A549 (cell line): ENCODE data around the gene LRP6. TPM values are rescaled to one million over a fixed set of nuclear protein-coding genes. Genes with fewer than 3 reads are reported as not detected.
A peak's percentile ranks its signal among the peaks of the same experiment; 100 is the strongest.

Experiments
- ATAC-seq, 2 experiments: fragments of 200-7000 bp in 1 of 2; fragments of >200 bp in 1 of 2; cut with Nextera tagmentation in 1 of 2; cut with Tn5 transposase in 1 of 2; 3 replicates each; pipeline versions ENCODE4 v1.8.0 to v1.9.1; 2018 to 2020; ENCODE audit warnings: mild to moderate bottlenecking in 1 of 2, moderate library complexity in 1 of 2
- CTCF ChIA-PET: fragments of 300-600 bp; sonication (Branson Sonifier 250); formaldehyde crosslinking; extraction: SDS; loops from one replicate; lab custom pipeline; 2021; ENCODE audit warnings: antibody characterized with exemption, inconsistent platforms; lab: Yijun Ruan, JAX
- POLR2A ChIA-PET: fragments of 350-600 bp; formaldehyde crosslinking; extraction: SDS; loops from one replicate; lab custom pipeline; 2021; ENCODE audit warnings: antibody characterized with exemption, inconsistent platforms; lab: Yijun Ruan, JAX
- DNase-seq, 2 experiments: peaks; one replicate each; pipeline versions ENCODE4 v3.0.0 to v3.0.0-alpha.2; 2011 to 2016; ENCODE audit warnings: low read depth in 1 of 2, low spot score in 1 of 2
- FAIRE-seq: peaks from 2 replicates; lab custom pipeline; 2011; peaks lifted over from hg19 to GRCh38; lab: Jason Lieb, UNC
- H3K27ac ChIP-seq, 2 experiments: fragments of >200 bp; sonication (Bioruptor Twin); formaldehyde crosslinking; 3 replicates each; pipeline ENCODE4 v1.5.1; 2016 to 2017
- H3K4me1 ChIP-seq: fragments of >200 bp; sonication (Bioruptor Twin); formaldehyde crosslinking; 3 replicates; pipeline ENCODE4 v1.6.1; 2016
- H3K4me2 ChIP-seq: fragments of >200 bp; sonication (Bioruptor Twin); formaldehyde crosslinking; 3 replicates; pipeline ENCODE4 v1.6.1; 2016
- H3K4me3 ChIP-seq: fragments of >200 bp; sonication (Bioruptor Twin); formaldehyde crosslinking; 3 replicates; pipeline ENCODE4 v1.5.1; 2016
- H3K9me3 ChIP-seq: fragments of >200 bp; sonication (Bioruptor Twin); formaldehyde crosslinking; 3 replicates; pipeline ENCODE4 v1.6.1; 2016
- CBX8 ChIP-seq: fragments of 200-600 bp; sonication (generic); IDR thresholded peaks from 2 replicates; pipeline ENCODE4 v1.6.1; 2016
- CHD2 ChIP-seq: fragments of 150-350 bp; IDR thresholded peaks from 2 replicates; pipeline ENCODE4 v1.6.1; 2014; ENCODE audit warnings: low read length; ENCODE audit not compliant: partially characterized antibody
- FOSL2 ChIP-seq, 2 experiments: fragments of 450-650 bp in 1 of 2; fragments of >200 bp in 1 of 2; sonication (Bioruptor Twin) in 1 of 2; formaldehyde crosslinking; IDR thresholded peaks; 2 replicates each; pipeline versions ENCODE4 v1.5.0 to v1.6.1; 2016 to 2020; ENCODE audit warnings: mild to moderate bottlenecking in 1 of 2, moderate library complexity in 1 of 2
- HEYL ChIP-seq: fragments of 250-450 bp; sonication (Bioruptor Pico); IDR thresholded peaks from 2 replicates; pipeline ENCODE4 v1.8.0; 2021; ENCODE audit warnings: mild to moderate bottlenecking, moderate library complexity
- HOXB5 ChIP-seq: fragments of 250-450 bp; sonication (Bioruptor Pico); IDR thresholded peaks from 2 replicates; pipeline ENCODE4 v1.5.0; 2020; ENCODE audit warnings: mild to moderate bottlenecking, moderate library complexity
- KDM1A ChIP-seq: fragments of 200-600 bp; sonication (generic); IDR thresholded peaks from 2 replicates; pipeline ENCODE4 v1.6.1; 2016; ENCODE audit warnings: low read depth, mild to moderate bottlenecking
- KDM5A ChIP-seq: fragments of 200-600 bp; sonication (generic); IDR thresholded peaks from 2 replicates; pipeline ENCODE4 v1.6.1; 2016; ENCODE audit warnings: antibody characterized with exemption, mild to moderate bottlenecking
- MAZ ChIP-seq: fragments of 150-350 bp; IDR thresholded peaks from 2 replicates; pipeline ENCODE4 v1.6.1; 2014; ENCODE audit warnings: antibody characterized with exemption, low read depth, low read length, borderline replicate concordance
- NR3C1 ChIP-seq: fragments of >200 bp; sonication (Bioruptor Twin); formaldehyde crosslinking; IDR thresholded peaks from 3 replicates; pipeline ENCODE4 v1.6.1; 2017
- PHF8 ChIP-seq: fragments of 200-600 bp; sonication (generic); IDR thresholded peaks from 2 replicates; pipeline ENCODE4 v1.6.1; 2016; ENCODE audit warnings: low read depth, mild to moderate bottlenecking, antibody characterized with exemption, moderate library complexity, borderline replicate concordance
- RARB ChIP-seq: fragments of 250-450 bp; sonication (Bioruptor Pico); IDR thresholded peaks from 2 replicates; pipeline ENCODE4 v1.8.0; 2021; ENCODE audit warnings: mild to moderate bottlenecking, moderate library complexity
- WGBS: methylation state at CpG from one replicate; pipeline ENCODE4 v1.1.6; 2017; ENCODE audit errors: missing lambda C conversion rate; 5-methylcytosine and 5-hydroxymethylcytosine counted together
- polyA plus RNA-seq, 4 experiments: library from polyadenylated mRNA; depleted of rRNA in 3 of 4; stranded (reverse); fragments of >200 nt; fragmentation: RNase III in 1 of 4; extraction: RNeasy Plus Mini Kit Qiagen cat#74134 plus additional on column Dnase treatment in 1 of 4; gene quantifications; 2 replicates in 3 of 4; 3 replicates in 1 of 4; pipeline ENCODE4 v1.2.3, GENCODE V29; 2011 to 2017
- TF ChIP-seq, protein P1 (sequence below): IDR thresholded peaks from 2 replicates; pipeline ENCODE4 v1.6.1; 2012
- TF ChIP-seq, protein P2 (sequence below): fragments of 250-450 bp; sonication (Bioruptor Pico); IDR thresholded peaks from 2 replicates; pipeline ENCODE4 v1.5.0; 2020; ENCODE audit warnings: low read depth, mild to moderate bottlenecking, moderate library complexity
- TF ChIP-seq, protein P3 (sequence below): fragments of >200 bp; sonication (Bioruptor Twin); formaldehyde crosslinking; IDR thresholded peaks from 2 replicates; pipeline ENCODE4 v1.6.1; 2016
- TF ChIP-seq, protein P4 (sequence below): fragments of 200-600 bp; sonication (generic); IDR thresholded peaks from 2 replicates; pipeline ENCODE4 v1.6.1; 2016; ENCODE audit warnings: antibody characterized with exemption, mild to moderate bottlenecking, moderate library complexity

The LRP6 gene
- polyA plus RNA-seq, 2 of the 4 experiments (the other 2 are of a cell fraction) = 26.6 to 50.3 TPM

DNA sequence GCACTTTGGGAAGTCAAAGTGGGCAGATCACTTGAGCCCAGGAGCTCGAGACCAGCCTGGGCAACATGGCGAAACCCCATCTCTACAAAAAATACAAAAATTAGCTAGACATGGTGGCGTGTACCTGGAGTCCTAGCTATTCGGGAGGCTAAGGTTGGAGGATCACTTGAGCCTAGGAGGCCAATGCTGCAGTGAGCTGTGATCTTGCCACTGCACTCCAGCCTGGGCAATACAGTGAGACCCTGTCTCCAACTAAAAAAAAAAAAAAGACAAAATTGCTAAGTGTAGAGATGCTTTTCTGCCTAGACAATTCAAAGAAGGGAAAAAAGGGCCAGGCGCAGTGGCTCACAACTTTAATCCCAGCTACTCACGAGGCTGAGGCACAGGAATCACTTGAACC is 3.4 kb upstream of the LRP6 start:
- Histone ChIP-seq H3K4me2 (no peak overlapping the region), H3K4me3 (no peak overlapping the region), H3K9me3 (no peaks in the 10 kb centered on the region), H3K27ac (0 out of 6 replicates have a peak overlapping the region, but pooled peaks of 1 of the 2 experiments have one; percentile 6), H3K4me1 (peaks cover 23% of the 10 kb centered on the region)
- ChIA-PET POLR2A (no interaction called here), CTCF (interaction anchor here (1.4 kb wide), 1 partner anchor 58 kb away, joined by 5 read pairs; no protein-coding TSS in a partner anchor)
- FAIRE-seq (no peak), DNase-seq (no peak), ATAC-seq (no peak)
- 94% methylated on average over 6 of the region's 6 CpGs for WGBS
- TF ChIP-seq MAZ = no peak

DNA sequence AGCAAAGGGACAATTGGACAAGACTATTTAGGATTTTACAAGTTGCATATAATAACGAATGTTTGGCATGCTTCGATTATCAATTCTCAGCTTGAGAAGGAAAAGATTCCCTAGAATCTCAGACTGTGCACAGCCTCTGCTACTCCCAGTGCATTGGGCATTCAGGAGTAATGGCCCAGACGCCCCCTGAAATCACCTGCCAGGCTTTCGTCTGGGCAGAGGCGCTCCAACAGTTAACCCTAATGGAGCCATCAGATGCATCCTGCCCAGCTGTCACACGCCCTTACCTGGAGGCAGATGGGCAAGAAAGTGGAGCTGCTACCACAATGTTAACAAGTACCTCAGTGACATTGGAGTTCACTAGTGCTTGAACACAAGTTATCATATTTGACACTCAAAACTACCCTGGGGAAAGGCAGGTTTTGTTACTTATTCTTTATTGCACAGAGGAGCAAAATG is 927 bp upstream of the LRP6 start:
- ATAC-seq = peak; percentile 9 to 14; a peak in 3 of 6 replicates

DNA sequence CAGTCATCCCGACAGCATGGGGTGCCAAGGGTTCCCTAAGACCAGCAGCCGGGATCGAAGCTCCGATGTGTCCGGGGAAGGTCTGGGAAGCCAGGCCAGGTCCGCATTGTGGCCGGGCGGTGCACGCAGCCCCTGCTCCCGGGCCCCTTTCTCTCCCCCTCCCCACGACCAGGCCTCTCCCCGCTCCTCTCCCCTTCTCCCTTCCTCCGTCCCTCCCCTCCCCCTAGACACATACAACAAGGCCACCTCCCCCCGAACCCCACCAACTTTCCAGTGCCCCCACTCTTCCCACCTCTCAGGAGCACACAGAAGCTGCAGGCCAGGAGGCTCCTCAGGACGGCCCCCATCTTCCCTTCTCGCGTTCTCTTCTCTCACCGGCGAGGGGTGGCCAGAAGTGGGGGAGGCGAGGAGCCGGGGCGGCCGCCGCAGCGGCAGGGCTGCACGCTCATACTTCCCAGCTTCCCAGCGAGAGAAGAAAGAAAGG is 413 bp downstream of the LRP6 start:
- CTCF ChIA-PET = interaction anchor here (0.7 to 1.7 kb wide), 8 partner anchors 8 to 185 kb away, joined by 3 to 8 read pairs (median 4); no protein-coding TSS in a partner anchor
- 4% methylated on average over 15 of the region's 27 CpGs for WGBS

More for the DNA sequence above, 927 bp upstream of the LRP6 start:
- DNase-seq (peak in 1 of 2 experiments; percentile 36), FAIRE-seq (no peak)
- Histone ChIP-seq H3K4me2 (peak overlapping the region; percentile 86), H3K9me3 (no peaks in the 10 kb centered on the region), H3K4me3 (peak overlapping the region; percentile 96), H3K27ac (peak overlapping the region; percentile 99 to 100), H3K4me1 (peaks cover 33% of the 10 kb centered on the region)
- WGBS = 14% methylated on average over 6 of the region's 6 CpGs
- TF ChIP-seq, protein P1, sequence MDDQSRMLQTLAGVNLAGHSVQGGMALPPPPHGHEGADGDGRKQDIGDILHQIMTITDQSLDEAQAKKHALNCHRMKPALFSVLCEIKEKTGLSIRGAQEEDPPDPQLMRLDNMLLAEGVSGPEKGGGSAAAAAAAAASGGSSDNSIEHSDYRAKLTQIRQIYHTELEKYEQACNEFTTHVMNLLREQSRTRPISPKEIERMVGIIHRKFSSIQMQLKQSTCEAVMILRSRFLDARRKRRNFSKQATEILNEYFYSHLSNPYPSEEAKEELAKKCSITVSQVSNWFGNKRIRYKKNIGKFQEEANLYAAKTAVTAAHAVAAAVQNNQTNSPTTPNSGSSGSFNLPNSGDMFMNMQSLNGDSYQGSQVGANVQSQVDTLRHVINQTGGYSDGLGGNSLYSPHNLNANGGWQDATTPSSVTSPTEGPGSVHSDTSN = no peak
- TF ChIP-seq RARB (CRISPR knock-in tag) (no peak), CBX8 (no peak), HOXB5 (CRISPR knock-in tag) (no peak), CHD2 (no peak), KDM5A (no peak), HEYL (CRISPR knock-in tag) (no peak), KDM1A (no peak), FOSL2 (IDR thresholded peaks at IDR 0.05) (no peak), FOSL2 (CRISPR knock-in tag; IDR thresholded peaks at IDR 0.05) (no peak)
- TF ChIP-seq, protein P2, sequence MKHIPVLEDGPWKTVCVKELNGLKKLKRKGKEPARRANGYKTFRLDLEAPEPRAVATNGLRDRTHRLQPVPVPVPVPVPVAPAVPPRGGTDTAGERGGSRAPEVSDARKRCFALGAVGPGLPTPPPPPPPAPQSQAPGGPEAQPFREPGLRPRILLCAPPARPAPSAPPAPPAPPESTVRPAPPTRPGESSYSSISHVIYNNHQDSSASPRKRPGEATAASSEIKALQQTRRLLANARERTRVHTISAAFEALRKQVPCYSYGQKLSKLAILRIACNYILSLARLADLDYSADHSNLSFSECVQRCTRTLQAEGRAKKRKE (CRISPR knock-in tag) = no peak
- ChIA-PET CTCF (interaction anchor here (1.0 to 1.7 kb wide), 4 partner anchors 52 to 186 kb away, joined by 3 to 4 read pairs (median 4); no protein-coding TSS in a partner anchor), POLR2A (interaction anchor here (0.9 to 2.9 kb wide), 6 partner anchors 15 to 186 kb away, joined by 3 to 19 read pairs (median 6); partner anchors contain the start of gene BORCS5)

More for the DNA sequence above, 413 bp downstream of the LRP6 start:
- TF ChIP-seq, protein P3, sequence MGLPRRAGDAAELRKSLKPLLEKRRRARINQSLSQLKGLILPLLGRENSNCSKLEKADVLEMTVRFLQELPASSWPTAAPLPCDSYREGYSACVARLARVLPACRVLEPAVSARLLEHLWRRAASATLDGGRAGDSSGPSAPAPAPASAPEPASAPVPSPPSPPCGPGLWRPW = no peak
- TF ChIP-seq, protein P4, sequence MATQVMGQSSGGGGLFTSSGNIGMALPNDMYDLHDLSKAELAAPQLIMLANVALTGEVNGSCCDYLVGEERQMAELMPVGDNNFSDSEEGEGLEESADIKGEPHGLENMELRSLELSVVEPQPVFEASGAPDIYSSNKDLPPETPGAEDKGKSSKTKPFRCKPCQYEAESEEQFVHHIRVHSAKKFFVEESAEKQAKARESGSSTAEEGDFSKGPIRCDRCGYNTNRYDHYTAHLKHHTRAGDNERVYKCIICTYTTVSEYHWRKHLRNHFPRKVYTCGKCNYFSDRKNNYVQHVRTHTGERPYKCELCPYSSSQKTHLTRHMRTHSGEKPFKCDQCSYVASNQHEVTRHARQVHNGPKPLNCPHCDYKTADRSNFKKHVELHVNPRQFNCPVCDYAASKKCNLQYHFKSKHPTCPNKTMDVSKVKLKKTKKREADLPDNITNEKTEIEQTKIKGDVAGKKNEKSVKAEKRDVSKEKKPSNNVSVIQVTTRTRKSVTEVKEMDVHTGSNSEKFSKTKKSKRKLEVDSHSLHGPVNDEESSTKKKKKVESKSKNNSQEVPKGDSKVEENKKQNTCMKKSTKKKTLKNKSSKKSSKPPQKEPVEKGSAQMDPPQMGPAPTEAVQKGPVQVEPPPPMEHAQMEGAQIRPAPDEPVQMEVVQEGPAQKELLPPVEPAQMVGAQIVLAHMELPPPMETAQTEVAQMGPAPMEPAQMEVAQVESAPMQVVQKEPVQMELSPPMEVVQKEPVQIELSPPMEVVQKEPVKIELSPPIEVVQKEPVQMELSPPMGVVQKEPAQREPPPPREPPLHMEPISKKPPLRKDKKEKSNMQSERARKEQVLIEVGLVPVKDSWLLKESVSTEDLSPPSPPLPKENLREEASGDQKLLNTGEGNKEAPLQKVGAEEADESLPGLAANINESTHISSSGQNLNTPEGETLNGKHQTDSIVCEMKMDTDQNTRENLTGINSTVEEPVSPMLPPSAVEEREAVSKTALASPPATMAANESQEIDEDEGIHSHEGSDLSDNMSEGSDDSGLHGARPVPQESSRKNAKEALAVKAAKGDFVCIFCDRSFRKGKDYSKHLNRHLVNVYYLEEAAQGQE = peak; percentile 47
- TF ChIP-seq NR3C1 = no peak
- TF ChIP-seq PHF8 = peak; percentile 66
- Histone ChIP-seq H3K9me3 (no peaks in the 10 kb centered on the region), H3K4me3 (peak overlapping the region; percentile 96), H3K4me1 (peaks cover 25% of the 10 kb centered on the region), H3K4me2 (peak overlapping the region; percentile 86), H3K27ac (peak overlapping the region; percentile 99 to 100)
- DNase-seq (no peak), FAIRE-seq (no peak), ATAC-seq (peak; percentile 67 to 72)
- POLR2A ChIA-PET = interaction anchor here (0.6 to 2.9 kb wide), 14 partner anchors 10 to 195 kb away, joined by 3 to 19 read pairs (median 4); partner anchors contain the start of gene BORCS5
